GM21526 (cell line): ENCODE results near the gene SLAMF9.

Source experiments
- ATAC-seq: cut with Tn5 transposase; IDR thresholded peaks from one replicate; pipeline ENCODE4 v1.9.1; 2021; ENCODE audit warnings: moderate library complexity; ENCODE audit not compliant: unreplicated experiment, low FRiP score

SLAMF9 gene

GRCh38 chr1:159977364-159978106 lies 23.5 kb upstream of the SLAMF9 start:
- ATAC-seq: no peak

GRCh38 chr1:159974350-159974965 lies 20.4 kb upstream of the SLAMF9 start:
- no peak for ATAC-seq

GRCh38 chr1:159973350-159973940 lies 19.4 kb upstream of the SLAMF9 start:
- ATAC-seq: no peak

- no peak for ATAC-seq
Measured at GRCh38 chr1:159972443-159973205, 18.6 kb upstream of the SLAMF9 start.

- no peak for ATAC-seq
Measured at GRCh38 chr1:159970932-159971342, 16.9 kb upstream of the SLAMF9 start.

GRCh38 chr1:159968901-159969300 lies 14.9 kb upstream of the SLAMF9 start:
- ATAC-seq: no peak

GRCh38 chr1:159965263-159965662 lies 11.2 kb upstream of the SLAMF9 start:
- ATAC-seq: no peak

- no peak for ATAC-seq
Measured at GRCh38 chr1:159964144-159964543, 10.1 kb upstream of the SLAMF9 start.

- no peak for ATAC-seq
Measured at GRCh38 chr1:159962176-159962575, 8.1 kb upstream of the SLAMF9 start.

- ATAC-seq: no peak
Measured at GRCh38 chr1:159961636-159962035, 7.6 kb upstream of the SLAMF9 start.

GRCh38 chr1:159960721-159961381 lies 6.8 kb upstream of the SLAMF9 start:
- ATAC-seq: no peak

GRCh38 chr1:159959451-159959850 lies 5.4 kb upstream of the SLAMF9 start:
- no peak for ATAC-seq

- no peak for ATAC-seq
Measured at GRCh38 chr1:159958719-159959380, 4.8 kb upstream of the SLAMF9 start.

GRCh38 chr1:159957824-159958268 lies 3.8 kb upstream of the SLAMF9 start:
- ATAC-seq: no peak

GRCh38 chr1:159955456-159955855 lies 1.4 kb upstream of the SLAMF9 start:
- ATAC-seq: no peak

GRCh38 chr1:159952932-159953331 lies 1.1 kb downstream of the SLAMF9 start:
- ATAC-seq: no peak

GRCh38 chr1:159951551-159951950 lies 2.5 kb downstream of the SLAMF9 start:
- ATAC-seq: no peak

GRCh38 chr1:159951016-159951415 lies 3.0 kb downstream of the SLAMF9 start:
- ATAC-seq: no peak

- no peak for ATAC-seq
Measured at GRCh38 chr1:159949981-159950381, 4.1 kb downstream of the SLAMF9 start.

GRCh38 chr1:159949123-159949522 lies 4.9 kb downstream of the SLAMF9 start:
- no peak for ATAC-seq
